Measurements from ENCODE around the gene VPS52.

VPS52 gene

DNA sequence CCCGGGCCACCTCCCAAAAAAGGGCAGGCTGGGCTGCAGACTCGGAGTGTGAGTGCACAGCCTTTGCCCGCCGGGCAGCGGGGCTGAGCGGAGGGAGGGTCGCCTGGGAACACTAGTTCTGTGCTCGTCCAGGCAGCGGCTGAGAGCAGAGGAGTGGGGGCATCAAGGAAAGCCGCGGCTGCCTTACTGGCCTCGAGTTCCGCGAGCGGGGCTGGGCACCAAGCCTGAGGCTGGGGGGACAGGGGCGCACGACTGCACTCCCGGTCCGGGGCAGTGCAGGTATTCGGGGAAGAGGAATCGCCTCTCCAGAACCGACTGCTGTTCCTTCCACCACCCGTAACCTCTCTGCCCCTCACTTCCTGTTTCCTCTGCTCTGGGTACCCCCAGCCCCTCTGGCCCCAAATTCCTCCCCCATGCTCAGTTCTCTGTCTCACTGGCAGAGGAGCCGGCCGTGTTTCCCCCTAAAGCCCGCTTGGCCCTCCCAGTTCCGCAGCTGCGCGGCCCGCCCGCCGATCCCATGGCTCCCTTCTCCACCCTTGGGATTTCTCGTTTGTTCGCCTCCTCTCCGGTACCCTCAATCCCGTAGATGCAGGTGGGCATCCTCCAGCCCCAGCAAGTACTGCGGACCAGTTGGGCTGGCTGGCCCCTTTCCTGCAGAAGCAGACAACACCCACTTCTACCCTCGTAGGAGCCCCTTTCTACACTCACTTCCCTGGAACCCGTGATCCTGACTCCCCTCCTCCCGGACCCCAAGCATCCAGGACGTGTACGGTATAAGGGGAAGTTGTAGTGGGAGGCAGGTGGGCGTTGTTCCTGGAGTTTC, 58.3 kb downstream of the VPS52 start:
- TF ChIP-seq YY1 (IDR thresholded peaks at IDR 0.05; ENCODE audit: low read depth): no peak
- no peak for TF ChIP-seq EGR1 (IDR thresholded peaks at IDR 0.05)
- TF ChIP-seq TCF12 (IDR thresholded peaks at IDR 0.05; ENCODE audit: low read depth): no peak
- no peak for TF ChIP-seq CREB1 (IDR thresholded peaks at IDR 0.05; ENCODE audit: low read depth)
- no peak for TF ChIP-seq NFIC (IDR thresholded peaks at IDR 0.05)
- no peak for TF ChIP-seq TAF1 (IDR thresholded peaks at IDR 0.05; ENCODE audit: low read depth)
- TF ChIP-seq, protein P1, sequence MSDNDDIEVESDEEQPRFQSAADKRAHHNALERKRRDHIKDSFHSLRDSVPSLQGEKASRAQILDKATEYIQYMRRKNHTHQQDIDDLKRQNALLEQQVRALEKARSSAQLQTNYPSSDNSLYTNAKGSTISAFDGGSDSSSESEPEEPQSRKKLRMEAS (IDR thresholded peaks at IDR 0.05): no peak
- no peak for TF ChIP-seq ZBTB7A (IDR thresholded peaks at IDR 0.05; ENCODE audit: low read depth)
- no peak for TF ChIP-seq EP300 (IDR thresholded peaks at IDR 0.05; ENCODE audit: borderline replicate concordance)
- TF ChIP-seq RAD21 (IDR thresholded peaks at IDR 0.05; ENCODE audit: low read depth): no peak
- no peak for TF ChIP-seq FOXM1 (IDR thresholded peaks at IDR 0.05; ENCODE audit: borderline replicate concordance, low read depth)
- TF ChIP-seq CEBPB (IDR thresholded peaks at IDR 0.05): no peak
- no peak for TF ChIP-seq TEAD4 (IDR thresholded peaks at IDR 0.05)
- TF ChIP-seq, protein P2, sequence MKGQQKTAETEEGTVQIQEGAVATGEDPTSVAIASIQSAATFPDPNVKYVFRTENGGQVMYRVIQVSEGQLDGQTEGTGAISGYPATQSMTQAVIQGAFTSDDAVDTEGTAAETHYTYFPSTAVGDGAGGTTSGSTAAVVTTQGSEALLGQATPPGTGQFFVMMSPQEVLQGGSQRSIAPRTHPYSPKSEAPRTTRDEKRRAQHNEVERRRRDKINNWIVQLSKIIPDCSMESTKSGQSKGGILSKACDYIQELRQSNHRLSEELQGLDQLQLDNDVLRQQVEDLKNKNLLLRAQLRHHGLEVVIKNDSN (IDR thresholded peaks at IDR 0.05): no peak
- TF ChIP-seq, protein P3, sequence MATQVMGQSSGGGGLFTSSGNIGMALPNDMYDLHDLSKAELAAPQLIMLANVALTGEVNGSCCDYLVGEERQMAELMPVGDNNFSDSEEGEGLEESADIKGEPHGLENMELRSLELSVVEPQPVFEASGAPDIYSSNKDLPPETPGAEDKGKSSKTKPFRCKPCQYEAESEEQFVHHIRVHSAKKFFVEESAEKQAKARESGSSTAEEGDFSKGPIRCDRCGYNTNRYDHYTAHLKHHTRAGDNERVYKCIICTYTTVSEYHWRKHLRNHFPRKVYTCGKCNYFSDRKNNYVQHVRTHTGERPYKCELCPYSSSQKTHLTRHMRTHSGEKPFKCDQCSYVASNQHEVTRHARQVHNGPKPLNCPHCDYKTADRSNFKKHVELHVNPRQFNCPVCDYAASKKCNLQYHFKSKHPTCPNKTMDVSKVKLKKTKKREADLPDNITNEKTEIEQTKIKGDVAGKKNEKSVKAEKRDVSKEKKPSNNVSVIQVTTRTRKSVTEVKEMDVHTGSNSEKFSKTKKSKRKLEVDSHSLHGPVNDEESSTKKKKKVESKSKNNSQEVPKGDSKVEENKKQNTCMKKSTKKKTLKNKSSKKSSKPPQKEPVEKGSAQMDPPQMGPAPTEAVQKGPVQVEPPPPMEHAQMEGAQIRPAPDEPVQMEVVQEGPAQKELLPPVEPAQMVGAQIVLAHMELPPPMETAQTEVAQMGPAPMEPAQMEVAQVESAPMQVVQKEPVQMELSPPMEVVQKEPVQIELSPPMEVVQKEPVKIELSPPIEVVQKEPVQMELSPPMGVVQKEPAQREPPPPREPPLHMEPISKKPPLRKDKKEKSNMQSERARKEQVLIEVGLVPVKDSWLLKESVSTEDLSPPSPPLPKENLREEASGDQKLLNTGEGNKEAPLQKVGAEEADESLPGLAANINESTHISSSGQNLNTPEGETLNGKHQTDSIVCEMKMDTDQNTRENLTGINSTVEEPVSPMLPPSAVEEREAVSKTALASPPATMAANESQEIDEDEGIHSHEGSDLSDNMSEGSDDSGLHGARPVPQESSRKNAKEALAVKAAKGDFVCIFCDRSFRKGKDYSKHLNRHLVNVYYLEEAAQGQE (IDR thresholded peaks at IDR 0.05; ENCODE audit: low read depth): no peak

DNA sequence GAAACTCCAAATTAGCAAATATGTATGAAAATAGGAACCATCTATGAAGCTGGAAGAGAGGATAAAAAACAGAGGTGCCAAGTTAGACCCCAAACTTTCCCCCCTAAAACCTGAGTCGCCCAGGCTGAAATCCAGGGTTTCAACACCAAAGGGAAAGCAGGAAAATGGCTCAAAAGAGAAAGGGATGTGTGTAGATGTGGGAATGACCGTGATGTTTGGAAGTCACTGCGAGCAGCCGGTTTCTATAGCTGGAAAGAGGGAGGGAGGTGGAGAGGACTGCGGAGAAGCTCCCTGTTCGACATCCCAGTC, 58.9 kb downstream of the VPS52 start:
- TF ChIP-seq, protein P2 (IDR thresholded peaks at IDR 0.05): no peak
- TF ChIP-seq EP300 (IDR thresholded peaks at IDR 0.05; ENCODE audit: borderline replicate concordance): no peak
- TF ChIP-seq TEAD4 (IDR thresholded peaks at IDR 0.05): no peak
- no peak for TF ChIP-seq RAD21 (IDR thresholded peaks at IDR 0.05; ENCODE audit: low read depth)
- TF ChIP-seq, protein P1 (IDR thresholded peaks at IDR 0.05): no peak

DNA sequence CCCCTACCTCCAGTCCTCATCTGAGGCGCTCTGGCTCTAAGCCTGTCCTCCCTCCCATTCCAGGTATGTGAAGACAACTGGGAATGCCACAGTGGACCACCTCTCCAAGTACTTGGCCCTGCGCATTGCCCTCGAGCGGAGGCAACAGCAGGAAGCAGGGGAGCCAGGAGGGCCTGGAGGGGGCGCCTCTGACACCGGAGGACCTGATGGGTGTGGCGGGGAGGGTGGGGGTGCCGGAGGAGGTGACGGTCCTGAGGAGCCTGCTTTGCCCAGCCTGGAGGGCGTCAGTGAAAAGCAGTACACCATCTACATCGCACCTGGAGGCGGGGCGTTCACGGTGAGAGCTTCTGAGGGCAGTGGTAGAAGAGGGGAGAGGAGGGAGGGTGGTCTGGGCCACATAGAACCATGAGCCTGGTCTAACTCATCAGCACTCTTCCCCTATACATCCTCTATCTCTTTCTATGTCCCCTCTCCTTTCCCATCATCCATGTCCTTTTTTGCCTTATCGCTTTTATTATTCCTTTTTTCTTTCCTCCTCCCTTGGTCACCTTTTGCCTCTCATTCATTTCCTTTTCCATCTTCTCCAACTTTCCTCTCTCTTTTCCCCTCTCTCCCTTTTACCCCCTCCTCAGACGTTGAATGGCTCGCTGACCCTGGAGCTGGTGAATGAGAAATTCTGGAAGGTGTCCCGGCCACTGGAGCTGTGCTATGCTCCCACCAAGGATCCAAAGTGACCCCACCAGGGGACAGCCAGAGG, 59.8 kb downstream of the VPS52 start:
- TF ChIP-seq EGR1 (IDR thresholded peaks at IDR 0.05) (no peak), CEBPB (IDR thresholded peaks at IDR 0.05) (no peak), YY1 (IDR thresholded peaks at IDR 0.05; ENCODE audit: low read depth) (no peak), TCF12 (IDR thresholded peaks at IDR 0.05; ENCODE audit: low read depth) (no peak)
- TF ChIP-seq, protein P3 (IDR thresholded peaks at IDR 0.05; ENCODE audit: low read depth): no peak
- TF ChIP-seq, protein P2 (IDR thresholded peaks at IDR 0.05): no peak

DNA sequence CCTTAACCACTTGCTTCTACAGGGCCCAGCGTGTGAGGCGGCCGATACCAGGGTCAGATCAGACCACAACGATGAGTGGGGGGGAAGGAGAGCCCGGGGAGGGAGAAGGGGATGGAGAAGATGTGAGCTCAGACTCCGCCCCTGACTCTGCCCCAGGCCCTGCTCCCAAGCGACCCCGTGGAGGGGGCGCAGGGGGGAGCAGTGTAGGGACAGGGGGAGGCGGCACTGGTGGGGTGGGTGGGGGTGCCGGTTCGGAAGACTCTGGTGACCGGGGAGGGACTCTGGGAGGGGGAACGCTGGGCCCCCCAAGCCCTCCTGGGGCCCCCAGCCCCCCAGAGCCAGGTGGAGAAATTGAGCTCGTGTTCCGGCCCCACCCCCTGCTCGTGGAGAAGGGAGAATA, 60.5 kb downstream of the VPS52 start:
- TF ChIP-seq, protein P1 (IDR thresholded peaks at IDR 0.05): no peak
- TF ChIP-seq EGR1 (IDR thresholded peaks at IDR 0.05) (no peak), FOXM1 (IDR thresholded peaks at IDR 0.05; ENCODE audit: borderline replicate concordance, low read depth) (no peak), TEAD4 (IDR thresholded peaks at IDR 0.05) (no peak), RAD21 (IDR thresholded peaks at IDR 0.05; ENCODE audit: low read depth) (no peak), EP300 (IDR thresholded peaks at IDR 0.05; ENCODE audit: borderline replicate concordance) (no peak), ZBTB7A (IDR thresholded peaks at IDR 0.05; ENCODE audit: low read depth) (no peak), CEBPB (IDR thresholded peaks at IDR 0.05) (no peak), CREB1 (IDR thresholded peaks at IDR 0.05; ENCODE audit: low read depth) (no peak), TAF1 (IDR thresholded peaks at IDR 0.05; ENCODE audit: low read depth) (no peak)
- TF ChIP-seq, protein P2 (IDR thresholded peaks at IDR 0.05): no peak

All from Ishikawa (cell line).